Stimulated activated CD8-positive, alpha-beta memory T cell treated with anti-CD3 and anti-CD28 coated beads, Interleukin-4, amount 100 ng/mL, for 48 hours (primary cell): ENCODE data around the gene LMTK2.
A peak's percentile ranks its signal among the peaks of the same experiment; 100 is the strongest.

Experiments
- DNase-seq: peaks from one replicate; pipeline ENCODE4 v3.0.0-alpha.2; 2020

The LMTK2 gene

GRCh38 chr7:98178762-98179490, 72.3 kb downstream of the LMTK2 start:
- no peak for DNase-seq

DNA sequence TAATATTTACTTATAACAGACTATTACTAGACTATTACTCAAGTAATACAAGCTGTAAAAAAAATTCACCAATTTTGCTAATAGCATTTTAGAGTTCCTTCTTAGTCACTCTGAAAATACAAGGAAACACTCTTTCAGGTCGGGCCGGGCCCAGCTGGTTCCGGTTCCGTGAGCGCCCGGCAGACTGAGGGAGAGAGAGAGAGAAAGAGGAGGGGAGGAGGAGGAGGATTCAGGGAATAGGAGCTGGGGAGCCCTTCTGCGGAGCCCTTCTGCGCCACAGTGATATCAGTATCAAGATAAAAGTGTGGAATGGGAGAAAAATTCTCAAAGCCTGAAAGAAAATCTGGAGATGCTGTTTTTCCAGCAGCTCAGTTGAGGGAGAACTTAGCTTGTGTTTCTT, 74.1 kb downstream of the LMTK2 start:
- DNase-seq, result no peak

GRCh38 chr7:98185101-98185500, 78.4 kb downstream of the LMTK2 start:
- DNase-seq, result no peak

DNA sequence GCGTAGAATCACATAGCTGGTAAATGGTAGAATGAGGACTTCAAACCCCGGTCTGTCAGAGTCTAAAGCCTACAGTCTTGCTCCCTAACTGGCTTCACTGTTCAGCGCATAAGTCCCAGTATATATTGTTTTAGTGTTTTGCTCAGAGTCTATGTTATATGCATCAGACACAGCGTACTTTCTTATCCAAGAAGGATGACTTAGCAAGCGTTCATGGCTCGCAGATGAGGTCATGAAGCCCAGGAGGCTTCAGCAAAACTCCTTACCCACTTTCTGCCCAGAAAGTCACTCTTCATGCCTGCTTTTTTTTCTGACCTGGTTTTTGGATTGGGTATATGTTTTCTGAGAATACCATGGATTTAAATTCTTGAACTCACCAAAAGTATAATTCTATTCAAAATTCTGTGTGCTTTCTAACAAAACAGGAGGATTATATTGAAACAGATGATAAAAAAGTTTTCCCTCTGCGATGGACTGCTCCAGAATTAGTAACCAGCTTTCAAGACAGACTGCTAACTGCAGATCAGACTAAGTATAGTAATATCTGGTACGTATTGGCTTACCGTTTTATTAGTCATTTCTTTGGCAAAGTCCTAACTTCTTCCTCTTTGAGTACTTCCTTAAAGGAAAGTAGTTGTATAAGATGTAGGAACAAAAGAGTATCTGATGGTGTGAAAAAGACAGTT, 79.9 kb downstream of the LMTK2 start:
- DNase-seq, result no peak

DNA sequence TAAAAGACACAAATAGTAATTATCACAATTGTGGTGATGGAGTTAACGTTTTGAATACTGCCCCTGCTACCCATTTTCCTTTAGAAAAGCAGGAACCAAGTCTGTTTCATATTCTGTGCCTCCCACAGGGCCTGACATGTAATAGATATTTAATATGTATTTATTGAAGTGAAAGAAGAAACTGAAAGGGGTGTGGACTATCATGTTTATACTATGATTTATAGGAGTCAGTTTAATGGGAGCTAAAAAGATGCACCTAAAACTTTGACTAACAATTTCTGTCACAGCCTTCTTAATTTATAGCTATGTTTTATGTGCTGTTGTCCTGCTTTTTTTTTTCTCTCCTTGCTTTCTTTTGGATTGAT, 80.5 kb downstream of the LMTK2 start:
- DNase-seq, result no peak

DNA sequence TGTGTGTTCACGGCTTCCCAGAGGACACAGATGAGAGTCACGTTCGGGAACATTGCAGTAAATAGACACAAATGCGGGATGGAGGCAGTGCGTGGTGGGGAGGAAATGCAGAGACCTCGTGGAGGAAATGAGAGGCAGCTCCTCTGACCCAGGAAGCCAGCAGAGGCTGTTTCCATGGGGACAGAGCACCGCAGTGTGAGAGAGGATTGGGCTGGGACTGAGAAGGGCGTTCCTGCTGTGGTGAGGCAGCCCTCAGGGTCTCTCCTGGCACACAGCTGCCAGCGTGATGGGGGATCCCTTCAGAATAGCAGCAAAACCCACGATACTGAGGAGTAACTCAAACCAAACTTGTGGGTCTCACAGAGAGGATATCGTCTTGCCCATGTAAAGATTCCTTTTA, 82.9 kb downstream of the LMTK2 start:
- DNase-seq, result no peak

DNA sequence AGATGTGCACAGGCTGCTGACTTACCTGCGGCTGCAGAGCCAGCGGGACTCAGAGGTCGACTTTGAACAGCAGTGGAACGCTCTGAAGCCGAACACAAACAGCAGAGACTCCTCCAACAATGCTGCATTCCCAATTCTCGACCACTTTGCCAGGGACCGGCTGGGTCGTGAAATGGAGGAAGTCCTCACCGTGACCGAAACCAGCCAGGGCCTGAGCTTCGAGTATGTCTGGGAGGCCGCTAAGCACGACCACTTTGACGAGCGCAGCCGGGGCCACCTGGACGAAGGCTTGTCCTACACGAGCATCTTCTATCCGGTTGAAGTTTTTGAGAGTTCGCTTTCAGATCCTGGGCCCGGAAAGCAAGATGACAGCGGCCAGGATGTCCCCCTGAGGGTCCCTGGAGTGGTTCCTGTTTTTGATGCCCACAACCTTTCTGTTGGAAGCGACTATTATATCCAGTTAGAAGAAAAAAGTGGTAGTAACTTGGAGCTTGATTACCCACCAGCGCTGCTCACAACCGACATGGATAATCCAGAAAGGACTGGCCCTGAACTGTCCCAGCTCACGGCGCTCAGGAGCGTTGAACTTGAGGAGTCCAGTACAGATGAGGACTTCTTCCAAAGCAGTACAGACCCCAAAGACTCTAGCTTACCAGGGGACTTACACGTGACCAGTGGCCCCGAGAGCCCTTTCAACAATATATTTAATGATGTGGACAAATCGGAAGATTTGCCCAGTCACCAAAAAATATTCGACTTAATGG, 85.2 kb downstream of the LMTK2 start:
- no peak for DNase-seq

DNA sequence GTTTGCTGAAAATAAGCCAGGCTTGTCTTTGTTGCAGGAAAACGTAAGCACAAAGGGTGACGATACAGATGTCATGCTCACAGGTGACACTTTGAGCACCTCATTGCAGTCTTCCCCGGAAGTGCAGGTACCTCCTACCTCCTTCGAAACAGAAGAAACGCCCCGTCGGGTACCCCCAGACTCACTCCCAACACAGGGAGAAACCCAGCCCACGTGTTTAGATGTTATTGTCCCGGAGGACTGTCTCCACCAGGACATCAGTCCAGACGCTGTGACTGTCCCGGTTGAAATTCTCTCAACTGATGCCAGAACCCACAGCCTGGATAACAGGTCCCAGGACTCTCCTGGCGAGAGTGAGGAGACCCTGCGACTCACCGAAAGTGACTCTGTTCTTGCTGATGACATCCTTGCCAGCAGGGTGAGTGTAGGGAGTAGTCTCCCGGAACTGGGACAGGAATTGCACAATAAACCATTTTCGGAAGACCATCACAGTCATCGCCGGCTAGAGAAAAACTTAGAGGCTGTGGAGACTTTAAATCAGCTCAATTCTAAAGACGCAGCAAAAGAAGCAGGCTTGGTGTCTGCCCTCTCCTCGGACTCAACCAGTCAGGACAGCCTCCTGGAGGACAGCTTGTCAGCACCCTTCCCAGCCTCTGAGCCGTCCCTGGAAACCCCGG, 86.3 kb downstream of the LMTK2 start:
- no peak for DNase-seq

DNA sequence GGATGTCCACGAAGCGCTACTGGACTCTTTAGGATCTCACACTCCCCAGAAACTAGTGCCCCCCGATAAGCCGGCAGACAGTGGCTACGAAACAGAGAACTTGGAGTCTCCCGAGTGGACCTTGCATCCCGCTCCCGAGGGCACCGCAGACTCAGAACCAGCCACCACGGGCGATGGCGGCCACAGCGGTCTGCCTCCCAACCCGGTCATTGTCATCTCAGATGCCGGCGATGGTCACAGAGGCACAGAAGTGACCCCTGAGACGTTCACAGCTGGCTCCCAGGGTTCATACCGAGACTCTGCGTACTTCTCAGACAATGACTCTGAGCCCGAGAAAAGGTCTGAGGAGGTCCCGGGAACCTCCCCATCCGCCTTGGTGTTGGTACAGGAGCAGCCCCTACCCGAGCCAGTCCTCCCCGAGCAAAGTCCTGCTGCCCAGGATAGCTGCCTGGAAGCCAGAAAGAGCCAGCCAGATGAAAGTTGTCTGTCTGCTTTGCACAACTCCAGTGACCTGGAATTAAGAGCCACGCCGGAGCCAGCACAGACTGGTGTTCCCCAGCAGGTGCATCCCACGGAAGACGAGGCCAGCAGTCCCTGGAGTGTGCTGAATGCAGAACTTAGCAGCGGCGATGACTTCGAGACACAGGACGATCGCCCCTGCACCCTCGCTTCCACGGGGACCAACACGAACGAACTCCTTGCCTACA, 87.0 kb downstream of the LMTK2 start:
- DNase-seq, result no peak

DNA sequence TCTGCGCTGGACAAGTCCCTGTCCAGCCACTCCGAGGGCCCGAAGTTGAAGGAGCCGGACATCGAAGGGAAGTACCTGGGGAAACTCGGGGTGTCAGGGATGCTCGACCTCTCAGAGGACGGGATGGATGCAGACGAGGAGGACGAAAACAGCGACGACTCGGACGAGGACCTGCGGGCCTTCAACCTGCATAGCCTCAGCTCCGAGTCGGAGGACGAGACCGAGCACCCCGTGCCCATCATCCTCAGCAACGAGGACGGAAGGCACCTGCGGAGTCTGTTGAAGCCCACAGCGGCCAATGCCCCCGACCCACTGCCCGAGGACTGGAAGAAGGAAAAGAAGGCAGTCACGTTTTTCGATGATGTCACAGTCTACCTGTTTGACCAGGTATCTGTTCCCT, 87.5 kb downstream of the LMTK2 start:
- DNase-seq, result no peak

DNA sequence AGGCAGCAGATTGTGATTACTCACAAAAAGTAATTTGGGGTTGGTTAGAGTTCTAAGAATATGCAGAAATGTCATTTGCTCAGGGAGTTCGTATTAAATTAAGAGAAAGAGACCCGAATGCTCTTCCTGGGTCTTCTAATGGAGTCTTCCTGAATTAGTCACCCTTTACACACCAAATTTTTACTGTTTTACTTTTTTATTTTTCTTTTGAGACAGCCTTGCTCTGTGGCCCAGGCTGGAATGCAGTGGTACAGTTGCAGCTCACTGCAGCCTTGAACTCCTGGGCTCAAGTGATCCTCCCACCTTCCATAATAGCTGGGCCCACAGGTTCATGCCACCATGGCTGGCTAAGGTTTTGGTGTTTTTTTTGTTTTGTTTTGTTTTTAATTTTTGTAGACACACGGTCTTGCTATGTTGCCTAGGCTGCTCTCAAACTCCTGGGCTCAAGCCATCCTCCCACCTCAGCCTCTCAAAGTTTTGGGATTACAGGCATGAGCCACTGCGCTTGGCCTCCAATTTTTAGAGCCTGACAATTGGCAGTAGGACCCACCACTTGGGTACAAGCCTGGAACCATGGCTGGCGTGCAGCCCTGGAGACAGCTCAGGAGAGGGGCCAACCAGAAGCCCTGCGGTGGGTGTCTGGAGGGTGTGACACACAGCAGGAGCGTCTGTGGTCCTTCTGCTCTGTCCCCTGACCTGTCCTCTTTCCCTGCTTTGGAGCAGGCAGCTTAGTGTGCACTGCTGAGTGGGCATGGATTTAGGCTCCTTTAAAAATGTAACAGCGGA, 88.2 kb downstream of the LMTK2 start:
- DNase-seq, result no peak

- DNase-seq, result no peak
Measured at GRCh38 chr7:98196706-98197605, 90.3 kb downstream of the LMTK2 start.

GRCh38 chr7:98199131-98199530, 92.5 kb downstream of the LMTK2 start:
- DNase-seq, result no peak

- no peak for DNase-seq
Measured at GRCh38 chr7:98200364-98200763, 93.7 kb downstream of the LMTK2 start.

- peak; percentile 80 for DNase-seq
Measured at GRCh38 chr7:98202367-98203195, 95.9 kb downstream of the LMTK2 start.

DNA sequence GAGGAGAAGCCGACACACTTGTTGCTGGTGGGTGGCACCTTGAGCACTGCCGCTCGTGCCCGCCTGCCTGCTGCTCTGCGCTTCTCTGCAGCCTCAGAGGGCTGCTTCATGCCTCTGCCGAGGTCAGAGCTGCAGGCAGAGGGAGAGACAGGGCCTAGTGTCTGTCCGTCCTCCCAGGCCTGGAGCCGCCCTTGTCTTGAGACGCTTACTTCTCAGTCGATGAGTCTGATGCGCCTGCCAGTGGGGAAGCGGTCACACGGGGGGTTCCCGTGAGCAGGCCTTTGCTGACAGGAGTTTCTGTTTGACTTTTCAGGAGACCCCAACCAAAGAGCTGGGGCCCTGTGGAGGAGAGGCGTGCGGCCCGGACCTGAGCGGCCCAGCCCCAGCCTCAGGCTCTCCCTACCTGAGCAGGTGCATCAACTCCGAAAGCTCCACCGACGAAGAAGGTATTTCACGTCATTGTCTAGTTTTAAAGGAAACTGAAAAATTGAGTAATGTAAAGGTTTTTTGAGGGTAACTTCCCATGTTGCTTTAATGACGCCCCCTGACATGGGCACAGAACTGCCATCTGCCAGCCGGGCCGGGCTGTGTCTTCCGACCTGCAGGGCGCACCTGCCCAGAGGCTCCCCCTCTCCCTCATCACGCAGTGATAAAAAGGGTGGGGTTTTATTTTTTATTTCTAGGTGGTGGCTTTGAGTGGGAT, 96.8 kb downstream of the LMTK2 start:
- DNase-seq, result peak; percentile 45

DNA sequence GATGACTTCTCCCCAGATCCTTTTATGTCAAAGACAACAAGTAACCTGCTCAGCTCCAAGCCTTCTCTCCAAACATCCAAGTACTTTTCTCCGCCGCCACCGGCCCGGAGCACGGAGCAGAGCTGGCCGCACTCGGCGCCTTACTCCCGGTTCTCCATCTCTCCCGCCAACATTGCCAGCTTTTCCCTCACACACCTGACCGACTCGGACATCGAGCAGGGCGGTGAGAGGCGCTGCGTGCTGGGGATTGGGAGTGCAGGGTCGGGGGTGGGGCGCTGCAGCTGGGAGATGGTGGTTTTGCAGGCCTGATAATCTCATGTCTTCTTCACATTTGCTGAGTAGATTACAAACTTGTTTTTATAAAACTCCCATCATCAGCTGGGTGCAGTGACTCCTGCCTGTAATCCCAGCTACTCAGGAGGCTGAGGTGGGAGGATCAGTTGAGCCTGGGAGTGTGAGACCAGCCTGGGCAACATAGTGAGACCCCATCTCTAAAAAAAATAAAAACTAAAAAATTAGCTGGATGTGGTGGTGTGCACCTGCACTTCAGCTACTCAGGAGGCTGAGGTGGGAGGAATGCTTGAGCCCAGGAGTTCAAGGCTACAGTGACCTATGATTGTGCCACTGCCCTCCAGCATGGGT, 97.4 kb downstream of the LMTK2 start:
- DNase-seq, result peak; percentile 18

DNA sequence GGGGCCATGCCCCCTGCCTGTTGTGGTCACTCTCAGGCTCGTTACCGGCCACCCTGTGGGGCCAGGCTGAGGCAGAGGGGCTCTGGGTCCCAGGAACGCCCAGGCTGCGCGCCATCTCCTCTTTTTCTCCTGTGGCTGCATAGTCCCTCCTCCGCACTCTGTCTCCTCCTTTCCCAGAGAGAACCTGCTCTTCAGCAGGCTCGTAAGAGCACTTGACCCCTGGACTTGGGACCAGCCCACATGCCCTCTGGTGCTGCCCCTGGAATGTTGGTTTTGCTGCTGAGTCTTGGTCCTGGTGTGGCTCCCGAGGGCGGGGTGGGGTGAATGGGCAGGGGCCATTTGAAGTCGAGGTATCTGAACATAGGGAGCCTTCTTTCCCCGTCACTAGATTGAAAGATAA, 98.0 kb downstream of the LMTK2 start:
- no peak for DNase-seq
